HepG2 (cell line): ENCODE data around the gene DUSP16. TPM values are rescaled to one million over a fixed set of nuclear protein-coding genes. Genes with fewer than 3 reads are reported as not detected.

Experiments used
- ATAC-seq: fragments of 200-7000 bp; cut with Tn5 transposase; 3 replicates; pipeline ENCODE4 v1.9.1; 2020; ENCODE audit warnings: mild to moderate bottlenecking, moderate library complexity
- BruUV-seq: library from RNA; stranded (reverse); fragments of 400-500 nt; replicated peaks from 2 replicates; lab custom pipeline; 2021; lab: Mats Ljungman, UMichigan
- CTCF ChIA-PET: fragments of 300-600 bp; formaldehyde crosslinking; extraction: SDS; loops from one replicate; lab custom pipeline; 2021; ENCODE audit warnings: low total read pairs, inconsistent platforms, low intra/inter-chr PET ratio; lab: Yijun Ruan, JAX
- POLR2A ChIA-PET: fragments of 350-600 bp; sonication (Branson Sonifier 250); formaldehyde crosslinking; loops from one replicate; lab custom pipeline; 2020; ENCODE audit warnings: antibody characterized with exemption, inconsistent platforms; lab: Yijun Ruan, JAX
- DNase-seq: peaks from one replicate; pipeline ENCODE4 v3.0.0-alpha.2; 2015; ENCODE audit warnings: low spot score
- FAIRE-seq: peaks from 3 replicates; lab custom pipeline; 2011; peaks lifted over from hg19 to GRCh38; lab: Jason Lieb, UNC
- H2AFZ ChIP-seq: one replicate; pipeline ENCODE4 v1.6.1; 2011; ENCODE audit warnings: low read length, inconsistent platforms
- H3K27ac ChIP-seq: fragments of 300-600 bp; 3 replicates; pipeline ENCODE4 v1.8.0; 2011; ENCODE audit warnings: mixed run types, mild to moderate bottlenecking, mixed read lengths, low read length, inconsistent platforms; ENCODE audit not compliant: insufficient read depth; ENCODE audit errors: extremely low read length
- H3K27me3 ChIP-seq, 2 experiments: fragments of 200-600 bp in 1 of 2; 2 replicates in 1 of 2; 3 replicates in 1 of 2; pipeline versions ENCODE4 v1.6.0 to v1.8.0; 2011; ENCODE audit warnings: low read length in 2 of 2, mild to moderate bottlenecking in 2 of 2, moderate library complexity in 2 of 2, inconsistent platforms in 1 of 2; ENCODE audit not compliant: insufficient read depth in 2 of 2, control insufficient read depth in 1 of 2
- H3K36me3 ChIP-seq, 2 experiments: fragments of 200-600 bp in 1 of 2; replicated peaks in 1 of 2; 2 replicates in 1 of 2; 3 replicates in 1 of 2; pipeline versions ENCODE4 v1.5.1 to v1.8.0; 2011; ENCODE audit warnings: low read length in 2 of 2, inconsistent platforms in 1 of 2; ENCODE audit not compliant: insufficient read depth in 2 of 2, control insufficient read depth in 1 of 2
- H3K4me1 ChIP-seq: 2 replicates; pipeline ENCODE4 v1.5.1; 2012; ENCODE audit warnings: low read length, inconsistent platforms; ENCODE audit not compliant: insufficient read depth
- H3K4me2 ChIP-seq: 2 replicates; pipeline ENCODE4 v1.6.0; 2011; ENCODE audit warnings: low read depth, low read length, inconsistent platforms
- H3K4me3 ChIP-seq, 3 experiments: fragments of 200-600 bp in 1 of 3; sonication (generic), shearing (Covaris generic) in 1 of 3; replicated peaks in 1 of 3; 2 replicates each; pipeline ENCODE4 v1.5.1; 2011 to 2016; ENCODE audit warnings: low read length in 3 of 3, inconsistent platforms in 2 of 3, low read depth in 2 of 3, mild to moderate bottlenecking in 2 of 3, control low read depth in 1 of 3, mixed read lengths in 1 of 3; ENCODE audit not compliant: insufficient read depth in 1 of 3
- H3K79me2 ChIP-seq: one replicate; pipeline ENCODE4 v1.6.1; 2011; ENCODE audit warnings: low read length, inconsistent platforms; ENCODE audit not compliant: insufficient read depth
- H3K9ac ChIP-seq: 2 replicates; pipeline ENCODE4 v1.6.0; 2011; ENCODE audit warnings: mild to moderate bottlenecking, low read depth, low read length, inconsistent platforms; ENCODE audit not compliant: insufficient read depth
- H3K9me3 ChIP-seq: 2 replicates; pipeline ENCODE4 v1.5.1; 2012; ENCODE audit warnings: mild to moderate bottlenecking, low read length
- H4K20me1 ChIP-seq: 2 replicates; pipeline ENCODE4 v1.6.0; 2011; ENCODE audit warnings: inconsistent platforms, mild to moderate bottlenecking, low read length, moderate library complexity; ENCODE audit not compliant: insufficient read depth
- HBP1 ChIP-seq: IDR thresholded peaks from 2 replicates; pipeline ENCODE4 v1.6.1; 2016; ENCODE audit warnings: low read depth, control low read depth
- IKZF4 ChIP-seq: sonication (generic); formaldehyde crosslinking; IDR thresholded peaks from 2 replicates; pipeline ENCODE4 v1.5.1; 2020; ENCODE audit warnings: borderline replicate concordance, mild to moderate bottlenecking, low read depth, missing genetic modification reagents; ENCODE audit errors: not compliant biosample characterization
- KLF11 ChIP-seq: IDR thresholded peaks from 2 replicates; pipeline ENCODE4 v1.6.1; 2016; ENCODE audit warnings: missing compliant biosample characterization
- MIXL1 ChIP-seq: IDR thresholded peaks from 2 replicates; pipeline ENCODE4 v1.6.1; 2016
- MYNN ChIP-seq: sonication (generic); formaldehyde crosslinking; IDR thresholded peaks from 2 replicates; pipeline ENCODE4 v1.4.0; 2020; ENCODE audit warnings: mild to moderate bottlenecking, low read depth, missing genetic modification reagents
- PHF8 ChIP-seq: sonication (generic); formaldehyde crosslinking; IDR thresholded peaks from 2 replicates; pipeline ENCODE4 v1.5.0; 2020; ENCODE audit warnings: missing genetic modification reagents
- POLR2G ChIP-seq: fragments of 200-400 bp; formaldehyde crosslinking; IDR thresholded peaks from 2 replicates; pipeline ENCODE4 v1.6.1; 2018; ENCODE audit warnings: mild to moderate bottlenecking, low read depth, low read length, moderate library complexity
- PRPF4 ChIP-seq: fragments of 200-400 bp; formaldehyde crosslinking; IDR thresholded peaks from 2 replicates; pipeline ENCODE4 v1.6.1; 2016; ENCODE audit warnings: low read length, low read depth; ENCODE audit not compliant: poor library complexity, severe bottlenecking
- RBM39 ChIP-seq: fragments of 200-400 bp; formaldehyde crosslinking; IDR thresholded peaks from one replicate; pipeline ENCODE4 v1.6.1; 2018; ENCODE audit warnings: antibody characterized with exemption, mild to moderate bottlenecking, low read depth, low read length; ENCODE audit not compliant: poor library complexity, severe bottlenecking
- SCMH1 ChIP-seq: sonication (generic); formaldehyde crosslinking; IDR thresholded peaks from 2 replicates; pipeline ENCODE4 v1.9.0; 2021; ENCODE audit warnings: missing genetic modification reagents, mild to moderate bottlenecking, borderline replicate concordance
- STAT6 ChIP-seq: sonication (generic); formaldehyde crosslinking; IDR thresholded peaks from 2 replicates; pipeline ENCODE4 v1.4.0; 2020; ENCODE audit warnings: missing genetic modification reagents, mild to moderate bottlenecking, borderline replicate concordance
- ZBTB3 ChIP-seq: sonication (generic); formaldehyde crosslinking; IDR thresholded peaks from 2 replicates; pipeline ENCODE4 v1.4.0; 2020; ENCODE audit warnings: low read depth, mild to moderate bottlenecking, moderate library complexity, missing genetic modification reagents, borderline replicate concordance
- ZBTB43 ChIP-seq: sonication (generic); formaldehyde crosslinking; conservative IDR thresholded peaks from 2 replicates; pipeline ENCODE4 v1.4.0; 2020; ENCODE audit warnings: missing genetic modification reagents
- ZEB1 ChIP-seq: IDR thresholded peaks from 2 replicates; pipeline ENCODE4 v1.6.1; 2012; ENCODE audit warnings: mild to moderate bottlenecking, low read depth, inconsistent platforms; ENCODE audit not compliant: insufficient replicate concordance
- ZNF549 ChIP-seq: sonication (generic); formaldehyde crosslinking; IDR thresholded peaks from 2 replicates; pipeline ENCODE4 v1.5.0; 2020; ENCODE audit warnings: missing genetic modification reagents
- ZNF703 ChIP-seq: sonication (generic); formaldehyde crosslinking; IDR thresholded peaks from 2 replicates; pipeline ENCODE4 v1.5.1; 2020; ENCODE audit warnings: missing genetic modification reagents, mild to moderate bottlenecking, moderate library complexity, borderline replicate concordance
- WGBS: methylation state at CpG from one replicate; pipeline ENCODE4 v1.1.6; 2017; ENCODE audit warnings: low lambda C conversion rate; 5-methylcytosine and 5-hydroxymethylcytosine counted together
- in situ Hi-C: cut with HindIII; loops from 2 replicates; pipeline ENCODE4 v1.10.0; 2017; ENCODE audit warnings: low pct_unique_long_range_greater_than_20kb; ENCODE audit not compliant: extremely low pct_ligation_motif_present
- intact Hi-C: fragments of 100-400 bp; cut with micrococcal nuclease; formaldehyde crosslinking; loops from one replicate; pipeline ENCODE4 v1.10.0; 2022; ENCODE audit not compliant: unreplicated experiment
- polyA plus RNA-seq, 8 experiments: library from polyadenylated mRNA; depleted of rRNA in 3 of 8; stranded (reverse) in 7 of 8; unstranded in 1 of 8; fragments of >200 nt; fragmentation: Illumina TruSeq in 4 of 8; extraction: Trizol in 4 of 8; gene quantifications; 2 replicates each; pipeline versions ENCODE4 v1.2.1 to v1.2.3, GENCODE V29; 2011 to 2016; ENCODE audit warnings: low read depth in 4 of 8, missing spikeins in 1 of 8, mixed read lengths in 1 of 8; ENCODE audit not compliant: insufficient read depth in 1 of 8
- total RNA-seq, 5 experiments: library from RNA; depleted of rRNA; stranded (reverse); fragments of >200 nt; fragmentation: Illumina TruSeq; extraction: Trizol; gene quantifications; 2 replicates each; pipeline ENCODE4 v1.2.3, GENCODE V29; 2016; ENCODE audit warnings: low read depth in 1 of 5
- TF ChIP-seq, protein P1 (sequence below): IDR thresholded peaks from 2 replicates; pipeline ENCODE4 v1.6.1; 2016; ENCODE audit warnings: control low read depth

DUSP16 gene
- total and polyA plus RNA-seq, 2 of the 13 experiments (the other 11 are each of a cell fraction or from before 2014, with no cell fraction given): 45.7 to 46.6 TPM

- intact Hi-C loops (no loop called here), in situ Hi-C loops (no loop called here)
- peaks cover 2% of the 10 kb centered on the region for H3K79me2 ChIP-seq
- no peak for DNase-seq
- peaks cover 12% of the 10 kb centered on the region; the same call in 1 of the 2 replicates for H3K9me3 ChIP-seq
- H3K9ac ChIP-seq: no peak overlapping the region
- H3K36me3 ChIP-seq: no peaks in the 10 kb centered on the region
- H3K4me1 ChIP-seq: peaks cover 39% of the 10 kb centered on the region
- no peak overlapping the region for H3K4me2 ChIP-seq
- ATAC-seq: no peak
- no peak for FAIRE-seq
- no peak overlapping the region for H3K4me3 ChIP-seq
- H3K27ac ChIP-seq: no peak overlapping the region
- ChIA-PET CTCF (no interaction called here), POLR2A (no interaction called here)
- H3K27me3 ChIP-seq: no peaks in the 10 kb centered on the region
- H2AFZ ChIP-seq: no peak overlapping the region
- no TSS peak for BruUV-seq
- WGBS: 91% methylated on average over 2 of the region's 2 CpGs
- H4K20me1 ChIP-seq: no peaks in the 10 kb centered on the region
- no peak for TF ChIP-seq MYNN (CRISPR knock-in tag)
- no peak for TF ChIP-seq PRPF4
- TF ChIP-seq STAT6 (CRISPR knock-in tag): no peak
- TF ChIP-seq POLR2G: no peak
- TF ChIP-seq MIXL1 (CRISPR knock-in tag): no peak
- no peak for TF ChIP-seq ZEB1
- no peak for TF ChIP-seq KLF11 (CRISPR knock-in tag)
- no peak for TF ChIP-seq SCMH1 (CRISPR knock-in tag)
- TF ChIP-seq RBM39: no peak
- no peak for TF ChIP-seq HBP1 (CRISPR knock-in tag)
- TF ChIP-seq ZBTB43 (CRISPR knock-in tag): no peak
- TF ChIP-seq, protein P1, sequence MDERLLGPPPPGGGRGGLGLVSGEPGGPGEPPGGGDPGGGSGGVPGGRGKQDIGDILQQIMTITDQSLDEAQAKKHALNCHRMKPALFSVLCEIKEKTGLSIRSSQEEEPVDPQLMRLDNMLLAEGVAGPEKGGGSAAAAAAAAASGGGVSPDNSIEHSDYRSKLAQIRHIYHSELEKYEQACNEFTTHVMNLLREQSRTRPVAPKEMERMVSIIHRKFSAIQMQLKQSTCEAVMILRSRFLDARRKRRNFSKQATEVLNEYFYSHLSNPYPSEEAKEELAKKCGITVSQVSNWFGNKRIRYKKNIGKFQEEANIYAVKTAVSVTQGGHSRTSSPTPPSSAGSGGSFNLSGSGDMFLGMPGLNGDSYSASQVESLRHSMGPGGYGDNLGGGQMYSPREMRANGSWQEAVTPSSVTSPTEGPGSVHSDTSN (CRISPR knock-in tag): no peak
- TF ChIP-seq ZNF549 (CRISPR knock-in tag): no peak
- no peak for TF ChIP-seq ZBTB3 (CRISPR knock-in tag)
- TF ChIP-seq ZNF703 (CRISPR knock-in tag): no peak
- TF ChIP-seq PHF8 (CRISPR knock-in tag): no peak
- TF ChIP-seq IKZF4 (CRISPR knock-in tag): no peak
Measured at GRCh38 chr12:12425001-12425400, 137.7 kb downstream of the DUSP16 start.
